Measurements from ENCODE around the gene DIRAS1.
"Not testable (repeated sequence)": the region's sequence is repeated elsewhere in the genome, so short reads cannot be mapped to it uniquely, and the experiment has no call there.

The DIRAS1 gene

GRCh38 chr19:2668175-2668763 is 52.9 kb downstream of the DIRAS1 start:
- DNase-seq = no peak

- DNase-seq = not testable (repeated sequence)
Observed at GRCh38 chr19:2667349-2667748, 53.8 kb downstream of the DIRAS1 start.

GRCh38 chr19:2666344-2666994 is 54.7 kb downstream of the DIRAS1 start:
- no peak for DNase-seq

GRCh38 chr19:2665103-2665502 is 56.1 kb downstream of the DIRAS1 start:
- no peak for DNase-seq

All from activated T-cell treated with anti-CD3 and anti-CD28 coated beads, Interleukin-2, amount 50 U/mL, for 48 hours (primary cell).